ENCODE data around the gene SHC4. TPM values are rescaled to one million over a fixed set of nuclear protein-coding genes. Genes with fewer than 3 reads are reported as not detected.
"Not testable (repeated sequence)": the region's sequence is repeated elsewhere in the genome, so short reads cannot be mapped to it uniquely, and the experiment has no call there.

The SHC4 gene
- total RNA-seq, 1 donor from 2014 or later, result 4.8 TPM

GRCh38 chr15:48796930-48797329 lies 166.8 kb downstream of the SHC4 start:
- DNase-seq (ENCODE audit: low spot score), result no peak

GRCh38 chr15:48796521-48796920 lies 167.2 kb downstream of the SHC4 start:
- DNase-seq (ENCODE audit: low spot score), result no peak

GRCh38 chr15:48795901-48796300 lies 167.8 kb downstream of the SHC4 start:
- no peak for DNase-seq (ENCODE audit: low spot score)

DNA sequence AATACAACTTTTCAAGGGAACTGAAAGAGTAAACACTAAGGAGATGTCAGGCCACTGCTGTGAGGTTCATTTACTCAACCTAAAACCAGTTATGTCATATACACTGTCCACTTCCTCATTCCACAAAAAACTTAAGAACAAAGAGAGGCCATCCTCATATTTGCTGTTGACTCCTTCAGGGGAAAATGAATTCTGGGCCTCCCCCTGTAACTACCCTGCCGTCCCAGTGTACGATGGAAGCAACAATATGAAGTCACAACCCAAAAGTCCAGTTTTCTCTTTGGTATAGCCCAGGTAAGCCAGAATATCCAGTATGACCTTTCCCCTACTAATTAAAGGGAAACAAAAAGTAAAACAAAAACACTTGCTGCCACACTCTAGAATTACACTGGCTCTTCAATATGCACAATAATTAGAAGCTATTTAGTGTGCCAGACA lies 169.0 kb downstream of the SHC4 start:
- DNase-seq (ENCODE audit: low spot score), result peak; percentile 31

DNA sequence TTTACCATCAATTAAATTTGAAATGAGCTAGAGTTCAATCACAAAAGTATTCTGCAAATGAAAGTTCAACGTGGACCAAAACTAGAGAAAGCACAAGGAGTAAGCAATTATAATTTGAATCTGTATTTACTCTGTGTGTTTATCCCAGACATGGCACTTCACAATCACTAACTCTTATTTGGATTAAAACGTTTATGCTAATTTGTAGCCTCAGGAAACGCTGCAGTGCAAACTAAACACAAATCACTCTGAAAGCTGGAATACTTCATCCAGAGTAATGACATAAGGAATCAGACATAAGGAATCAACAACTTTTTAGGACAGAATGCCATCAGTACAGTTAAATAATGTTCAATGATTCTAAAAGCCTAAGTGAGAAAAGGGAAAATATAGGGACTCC lies 171.3 kb downstream of the SHC4 start:
- DNase-seq (ENCODE audit: low spot score), result no peak

GRCh38 chr15:48790466-48791115 lies 173.1 kb downstream of the SHC4 start:
- DNase-seq (ENCODE audit: low spot score), result not testable (repeated sequence)

DNA sequence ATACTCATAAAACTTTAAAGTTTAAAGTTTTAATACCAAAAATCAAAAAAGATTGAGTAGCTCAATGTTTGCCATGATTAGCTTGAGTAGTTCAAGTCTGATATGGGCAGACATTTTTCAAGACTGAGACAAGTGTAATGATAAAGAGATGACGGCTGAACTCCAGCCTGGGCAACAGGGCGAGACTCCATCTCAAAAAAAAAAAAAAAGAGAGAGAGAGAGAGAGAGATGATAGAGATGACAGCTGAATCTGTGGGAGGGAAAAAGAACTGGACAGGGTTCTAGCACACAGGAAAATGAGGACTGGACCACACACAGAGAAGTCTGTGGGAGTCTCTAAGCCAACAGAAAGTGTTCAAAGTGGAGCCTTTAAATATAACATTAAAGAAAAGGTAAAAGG lies 178.0 kb downstream of the SHC4 start:
- DNase-seq (ENCODE audit: low spot score), result no peak

- no peak for DNase-seq (ENCODE audit: low spot score)
These were observed 178.5 kb downstream of the SHC4 start for GRCh38 chr15:48785195-48785594.

DNA sequence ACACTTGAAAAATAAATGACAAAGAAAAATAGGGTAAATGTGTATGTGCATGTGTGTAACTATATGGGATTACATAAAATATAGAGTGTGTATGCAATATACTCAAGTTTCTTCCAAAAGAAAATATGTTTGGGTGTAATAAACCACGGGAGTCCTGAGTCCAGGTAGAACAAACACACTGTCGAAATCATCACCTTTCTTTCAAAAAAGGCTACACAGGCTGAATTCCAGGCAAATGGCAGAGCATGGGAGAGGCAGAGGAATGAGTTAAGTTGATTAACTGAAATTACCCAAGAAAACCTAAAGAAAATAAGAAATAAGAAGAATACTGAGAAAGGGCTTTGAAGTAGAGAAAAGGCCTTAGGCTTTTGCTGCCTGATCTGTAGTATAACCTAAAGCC lies 179.0 kb downstream of the SHC4 start:
- no peak for DNase-seq (ENCODE audit: low spot score)

DNA sequence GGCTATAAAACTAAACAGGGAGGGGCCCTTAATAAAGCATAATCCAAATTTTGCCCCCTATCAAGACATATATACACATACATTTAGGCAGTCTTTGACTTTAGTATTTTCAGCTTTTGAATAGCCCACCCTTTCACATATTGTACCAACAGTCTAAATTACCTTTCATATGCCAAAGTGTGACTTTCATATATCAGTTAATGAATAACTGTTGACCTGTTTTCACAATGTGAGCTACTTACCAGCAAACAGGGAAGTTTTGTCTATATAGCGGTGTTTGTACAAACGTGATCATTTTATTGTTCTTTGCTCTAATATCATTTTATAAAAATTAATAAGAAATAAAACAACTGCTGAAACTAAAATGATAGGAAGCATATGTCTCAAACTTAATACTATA lies 180.8 kb downstream of the SHC4 start:
- DNase-seq (ENCODE audit: low spot score), result no peak

DNA sequence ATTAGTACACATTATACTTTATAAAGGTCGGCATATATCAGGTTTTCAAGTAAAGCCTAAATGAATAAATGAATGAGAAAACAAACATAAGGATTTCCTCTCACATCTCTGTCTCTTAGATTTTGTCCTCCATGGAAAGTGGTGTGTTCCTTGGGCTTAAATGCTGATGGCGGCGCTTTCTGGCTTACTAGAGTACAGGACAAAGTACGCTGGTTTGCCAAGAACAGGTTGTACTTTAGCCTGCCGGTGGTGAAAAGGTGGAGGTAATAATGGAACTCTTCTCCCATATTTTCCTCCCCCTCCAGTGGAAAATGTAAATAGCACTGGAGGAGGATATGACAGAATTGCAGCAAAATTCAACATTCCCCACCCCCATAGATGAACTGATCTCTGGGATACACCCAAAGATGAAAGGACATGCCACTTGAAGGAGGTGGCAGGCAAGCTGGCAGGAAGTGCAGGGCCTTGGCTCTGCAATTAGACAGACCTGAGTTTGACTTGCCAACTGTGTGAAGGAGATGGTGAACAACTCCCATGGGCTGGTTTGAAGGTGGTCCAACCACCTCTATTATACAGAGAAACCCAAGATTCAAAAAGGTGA lies 182.1 kb downstream of the SHC4 start:
- no peak for DNase-seq (ENCODE audit: low spot score)

DNA sequence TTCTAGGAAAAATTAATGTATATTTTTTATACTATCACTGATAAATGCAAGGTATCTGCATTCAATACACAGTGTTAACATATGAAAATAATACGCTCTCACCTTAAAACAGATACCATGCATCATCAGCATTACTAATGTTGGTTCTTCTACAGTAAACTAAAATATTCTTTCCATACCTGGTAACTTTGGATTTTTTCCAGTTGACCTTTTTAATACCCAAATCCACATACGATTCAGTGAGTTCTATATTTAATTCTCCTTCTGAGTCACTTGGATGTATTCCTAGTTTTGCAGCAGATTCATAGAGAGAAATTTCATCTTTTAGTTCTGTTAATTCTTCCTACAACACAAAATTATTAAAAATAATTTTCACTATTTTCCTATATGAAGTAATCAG lies 182.7 kb downstream of the SHC4 start:
- DNase-seq (ENCODE audit: low spot score), result peak; percentile 7

DNA sequence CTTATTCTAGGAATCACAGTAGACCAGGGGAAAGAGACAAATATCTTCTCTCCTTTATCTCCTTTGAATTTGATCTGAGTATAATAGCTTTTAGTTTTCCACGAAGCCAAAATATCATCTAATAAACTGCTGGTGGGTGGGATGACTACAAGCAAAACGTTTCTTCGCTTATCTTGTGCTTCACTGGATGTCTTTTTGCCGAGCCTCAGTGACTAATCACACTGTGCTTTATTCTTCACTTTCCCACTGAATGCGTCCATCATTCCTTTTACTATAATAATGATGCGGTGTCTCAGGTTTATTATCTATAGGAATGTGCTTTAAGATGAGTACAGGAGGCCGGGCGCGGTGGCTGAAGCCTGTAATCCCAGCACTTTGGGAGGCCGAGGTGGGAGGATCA lies 185.4 kb downstream of the SHC4 start:
- DNase-seq (ENCODE audit: low spot score), result no peak

DNA sequence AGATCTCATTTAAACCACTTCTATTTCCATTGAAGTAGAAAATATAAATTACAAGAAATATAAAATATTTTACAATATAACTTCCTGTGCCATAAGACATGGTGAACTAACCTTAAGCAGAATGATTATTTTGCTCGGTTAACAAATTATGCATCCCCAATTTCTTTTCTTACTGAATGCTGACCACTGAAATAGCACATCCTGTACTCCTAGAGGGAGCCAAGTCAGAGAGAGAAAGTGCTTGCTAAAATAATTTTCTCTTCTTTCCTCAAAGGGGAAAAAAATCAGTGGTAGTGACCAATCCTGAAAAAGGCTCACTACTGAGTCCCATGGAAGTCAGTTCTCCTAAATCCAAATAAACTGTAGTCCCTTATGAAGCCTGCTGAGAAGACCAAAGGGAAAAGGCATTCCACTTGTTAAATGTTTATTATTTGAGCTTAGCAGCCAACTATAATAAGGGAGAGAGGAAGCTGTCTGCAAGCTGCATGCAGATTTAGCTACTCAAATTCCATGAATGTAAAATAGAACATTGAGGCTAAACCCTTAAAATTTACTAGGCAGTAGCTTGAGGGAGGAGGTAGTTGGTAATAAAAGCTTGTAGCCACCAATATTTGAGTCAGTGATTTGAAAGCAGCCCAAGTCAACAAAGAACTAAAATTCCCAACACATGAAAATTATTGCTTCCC lies 185.9 kb downstream of the SHC4 start:
- no peak for DNase-seq (ENCODE audit: low spot score)

DNA sequence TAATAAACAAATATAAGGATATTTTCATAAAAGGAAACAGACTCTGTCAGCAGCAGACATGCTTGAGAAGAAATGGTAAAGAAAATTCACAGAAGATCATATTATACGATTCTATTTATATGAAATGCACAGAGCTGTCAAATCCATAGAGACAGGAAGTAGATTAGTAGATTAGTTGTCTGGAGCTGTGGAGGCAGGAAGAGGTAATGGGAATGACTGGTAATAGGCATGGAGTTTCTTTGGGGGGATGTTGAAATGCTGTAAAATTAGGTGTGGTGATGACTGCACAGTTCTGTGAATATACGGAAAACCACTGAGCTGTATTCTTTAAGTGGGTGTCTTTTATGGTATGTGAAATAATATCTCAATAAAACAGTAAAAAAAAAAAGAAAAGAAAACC lies 188.2 kb downstream of the SHC4 start:
- no peak for DNase-seq (ENCODE audit: low spot score)

GRCh38 chr15:48774484-48774883 lies 189.2 kb downstream of the SHC4 start:
- no peak for DNase-seq (ENCODE audit: low spot score)

Other genes with a start within 250 kb of the SHC4 start
- 15.2 TPM for gene CEP152, start 152.8 kb downstream of the SHC4 start, total RNA-seq (ENCODE audit: insufficient read depth, low replicate concordance)
- gene EID1, start 85.8 kb downstream of the SHC4 start, total RNA-seq (ENCODE audit: insufficient read depth, low replicate concordance), result 237 TPM
- gene SECISBP2L, start 82.5 kb upstream of the SHC4 start, total RNA-seq (ENCODE audit: insufficient read depth, low replicate concordance), result 46.5 TPM
- gene COPS2, start 191.7 kb upstream of the SHC4 start, total RNA-seq (ENCODE audit: insufficient read depth, low replicate concordance), result 156 TPM
- 35.4 TPM for gene GALK2, start 206.3 kb upstream of the SHC4 start, total RNA-seq (ENCODE audit: insufficient read depth, low replicate concordance)